ENCODE data around the gene RCE1.

Gene RCE1

DNA sequence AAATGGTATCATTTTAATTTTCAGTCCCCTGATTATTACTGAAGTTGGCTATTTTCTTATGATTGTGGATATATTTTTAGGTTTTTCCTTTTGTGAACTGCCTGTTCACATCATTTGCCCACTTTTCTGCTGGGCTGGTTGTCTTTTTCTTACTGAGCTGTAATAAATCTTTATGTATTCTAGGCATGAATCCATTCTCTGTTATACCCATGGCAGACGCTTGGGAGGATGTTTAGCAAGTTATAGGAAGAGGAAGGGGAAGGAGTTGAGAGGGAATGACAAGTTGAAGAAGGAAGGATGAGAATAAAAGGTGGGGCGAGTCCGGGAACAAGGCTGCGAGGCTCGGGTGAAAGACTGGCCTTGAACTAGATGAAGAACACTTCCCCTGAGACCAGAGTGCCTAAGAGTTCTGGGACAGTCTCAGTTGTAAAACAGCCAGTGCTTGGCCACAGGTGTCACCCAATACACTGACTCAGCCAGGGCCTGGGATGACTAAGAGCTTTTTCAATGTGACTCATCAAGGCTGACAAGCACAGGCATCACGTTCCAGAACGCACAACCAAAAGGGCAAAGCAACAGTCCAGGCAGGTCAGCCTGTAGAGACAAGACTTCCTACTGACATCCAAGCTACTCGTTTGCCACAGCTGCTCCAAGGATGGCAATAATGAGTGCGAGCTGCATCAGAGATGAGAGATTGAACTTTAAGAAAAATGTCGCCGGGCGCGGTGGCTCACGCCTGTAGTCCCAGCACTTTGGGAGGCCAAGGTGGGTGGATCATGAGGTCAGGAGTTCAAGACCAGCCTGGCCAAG is 48.8 kb downstream of the RCE1 start:
- no peak for DNase-seq

DNA sequence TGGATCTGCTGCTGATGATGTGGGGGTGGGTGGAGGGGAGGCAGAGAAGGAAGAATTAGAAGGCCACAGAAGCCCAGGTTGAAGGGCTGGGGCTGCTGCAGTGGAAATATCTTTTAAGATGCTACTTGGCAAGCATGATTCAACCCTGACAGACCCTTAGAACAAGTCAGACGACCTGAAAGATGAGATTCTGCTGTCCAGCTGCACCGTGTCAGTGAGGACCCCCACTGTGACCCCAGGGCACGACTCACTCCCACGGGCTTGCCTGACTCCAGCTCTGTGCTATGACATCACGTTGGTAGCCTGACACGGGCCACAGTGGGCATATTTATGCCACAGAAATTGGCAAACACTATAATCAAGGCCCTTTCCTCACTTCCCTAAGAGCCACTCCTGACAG is 49.7 kb downstream of the RCE1 start:
- DNase-seq, result no peak

DNA sequence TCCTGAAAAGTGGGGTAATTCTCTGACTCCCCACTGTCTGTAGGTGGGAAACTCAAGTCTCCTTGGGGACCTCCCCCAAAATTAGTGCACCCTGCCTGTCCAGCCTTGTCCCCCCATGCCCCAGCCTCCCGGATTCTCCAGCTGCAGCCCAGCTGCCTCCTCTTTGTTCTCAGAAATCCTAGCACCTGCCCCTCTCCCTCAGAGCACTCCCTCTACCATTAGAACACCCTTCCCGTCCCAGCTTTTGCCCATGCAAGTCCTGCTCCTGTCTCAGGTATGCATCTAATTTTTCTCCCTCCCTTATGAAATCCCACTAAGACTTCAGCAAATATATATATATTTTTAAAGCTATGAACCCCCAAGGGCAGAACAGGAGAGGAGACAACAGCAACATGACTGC is 50.9 kb downstream of the RCE1 start:
- no peak for DNase-seq

All from DMS79 treated with DMSO at 0.1 percent for 48 hours (cell line).